Endothelial cell of umbilical vein (primary cell): ENCODE data around the gene ITGA8. TPM values are rescaled to one million over a fixed set of nuclear protein-coding genes. Genes with fewer than 3 reads are reported as not detected.

Experiments
- BruUV-seq: library from RNA; stranded (reverse); fragments of 400-500 nt; replicated peaks from 2 replicates; lab custom pipeline; 2021; lab: Mats Ljungman, UMichigan
- CTCF ChIA-PET: fragments of 300-600, 350-600 bp; sonication (Branson Sonifier 250); formaldehyde crosslinking; loops from one replicate; lab custom pipeline; 2021; ENCODE audit warnings: antibody characterized with exemption, inconsistent platforms; lab: Charles Lee
- POLR2A ChIA-PET: fragments of 300-600, 350-600 bp; sonication (Branson Sonifier 250); formaldehyde crosslinking; loops from one replicate; lab custom pipeline; 2021; ENCODE audit warnings: antibody characterized with exemption, inconsistent platforms; lab: Charles Lee
- DNase-seq: peaks from one replicate; pipeline ENCODE4 v3.0.0-alpha.2; 2011; ENCODE audit warnings: low read depth, low spot score
- FAIRE-seq: peaks from 2 replicates; lab custom pipeline; 2011; peaks lifted over from hg19 to GRCh38; lab: Jason Lieb, UNC
- H2AFZ ChIP-seq: 2 replicates; pipeline ENCODE4 v1.6.0; 2012; ENCODE audit warnings: low read depth, low read length, control low read depth, inconsistent platforms
- H3K27ac ChIP-seq: 2 replicates; pipeline ENCODE4 v1.5.1; 2011; ENCODE audit warnings: low read depth, mild to moderate bottlenecking, control low read depth, low read length, moderate library complexity; ENCODE audit not compliant: insufficient read depth
- H3K27me3 ChIP-seq, 2 experiments: 2 replicates each; pipeline versions ENCODE4 v1.6.0 to v1.6.1; 2011; ENCODE audit warnings: low read length in 2 of 2, mixed read lengths in 1 of 2; ENCODE audit not compliant: control insufficient read depth in 2 of 2, insufficient read depth in 2 of 2
- H3K36me3 ChIP-seq, 2 experiments: 2 replicates in 1 of 2; 3 replicates in 1 of 2; pipeline ENCODE4 v1.5.1; 2011; ENCODE audit warnings: low read length in 2 of 2, mild to moderate bottlenecking in 1 of 2, moderate library complexity in 1 of 2; ENCODE audit not compliant: control insufficient read depth in 2 of 2, insufficient read depth in 2 of 2; ENCODE audit errors: extremely low read depth in 1 of 2
- H3K4me1 ChIP-seq: 3 replicates; pipeline ENCODE4 v1.5.1; 2011; ENCODE audit warnings: mild to moderate bottlenecking, low read length; ENCODE audit not compliant: control insufficient read depth, insufficient read depth; ENCODE audit errors: extremely low read depth
- H3K4me2 ChIP-seq: 2 replicates; pipeline ENCODE4 v1.6.1; 2011; ENCODE audit warnings: low read length, control low read depth, mixed read lengths; ENCODE audit not compliant: insufficient read depth
- H3K4me3 ChIP-seq, 3 experiments: fragments of 200-600 bp in 1 of 3; sonication (generic), shearing (Covaris generic) in 1 of 3; replicated peaks in 1 of 3; 2 replicates each; pipeline ENCODE4 v1.5.1; 2011 to 2016; ENCODE audit warnings: control low read depth in 3 of 3, low read length in 3 of 3, mild to moderate bottlenecking in 2 of 3, inconsistent platforms in 1 of 3, low read depth in 1 of 3, moderate library complexity in 1 of 3; ENCODE audit not compliant: insufficient read depth in 1 of 3
- H3K79me2 ChIP-seq: 2 replicates; pipeline ENCODE4 v1.6.0; 2012; ENCODE audit warnings: low read length, inconsistent platforms; ENCODE audit not compliant: control insufficient read depth, insufficient read depth
- H3K9ac ChIP-seq: replicated peaks from 2 replicates; pipeline ENCODE3; 2011; ENCODE audit warnings: low read length, control low read depth; ENCODE audit not compliant: insufficient read depth; ENCODE audit errors: extremely low read depth
- H3K9me1 ChIP-seq: replicated peaks from 3 replicates; pipeline ENCODE4 v1.6.0; 2011; ENCODE audit warnings: mild to moderate bottlenecking, low read length; ENCODE audit not compliant: control insufficient read depth, insufficient read depth; ENCODE audit errors: extremely low read depth
- H3K9me3 ChIP-seq: replicated peaks from 2 replicates; pipeline ENCODE4 v1.5.1; 2012; ENCODE audit warnings: low read length, inconsistent platforms; ENCODE audit not compliant: control insufficient read depth, insufficient read depth
- H4K20me1 ChIP-seq: replicated peaks from 2 replicates; pipeline ENCODE3; 2011; ENCODE audit warnings: mild to moderate bottlenecking, low read length; ENCODE audit not compliant: control insufficient read depth, insufficient read depth; ENCODE audit errors: extremely low read depth
- CTCF ChIP-seq, 2 donors: IDR thresholded peaks; 1 replicate in 1 of 2; 2 replicates in 1 of 2; pipeline ENCODE4 v1.5.1; 2011; ENCODE audit warnings: low read length in 2 of 2, mild to moderate bottlenecking in 2 of 2, moderate library complexity in 2 of 2, control low read depth in 1 of 2, inconsistent platforms in 1 of 2, low read depth in 1 of 2; ENCODE audit not compliant: insufficient read depth in 1 of 2; ENCODE audit errors: extremely low read depth in 1 of 2
- EZH2 ChIP-seq: IDR thresholded peaks from 2 replicates; pipeline ENCODE4 v1.6.1; 2012; ENCODE audit warnings: borderline replicate concordance, low read depth, mild to moderate bottlenecking, moderate library complexity, low read length, inconsistent platforms; ENCODE audit not compliant: severe bottlenecking
- GATA2 ChIP-seq: IDR thresholded peaks from 2 replicates; pipeline ENCODE4 v1.7.0; 2011; ENCODE audit warnings: low read depth, mild to moderate bottlenecking, moderate library complexity, mixed read lengths, low read length; ENCODE audit not compliant: insufficient read length, insufficient read depth
- MYC ChIP-seq: IDR thresholded peaks from one replicate; pipeline ENCODE4 v1.6.1; 2011; ENCODE audit warnings: mild to moderate bottlenecking, low read depth, low read length
- dilution Hi-C: fragments of 300-500 bp; cut with MboI; formaldehyde crosslinking; loops from one replicate; pipeline ENCODE4 v1.15.0; 2019; ENCODE audit warnings: low sequenced_read_pairs; ENCODE audit not compliant: extremely low pct_ligation_motif_present
- intact Hi-C: fragments of 100-400 bp; cut with micrococcal nuclease; formaldehyde crosslinking; loops from one replicate; pipeline ENCODE4 v1.10.0; 2022
- polyA plus RNA-seq, 4 experiments: library from polyadenylated mRNA; depleted of rRNA in 3 of 4; stranded (reverse) in 3 of 4; unstranded in 1 of 4; fragments of >200 nt; gene quantifications; 2 replicates each; pipeline versions ENCODE4 v1.2.1 to v1.2.3, GENCODE V29; 2011 to 2012; ENCODE audit warnings: missing spikeins in 1 of 4
- total RNA-seq: library from RNA; stranded (reverse); gene quantifications from 2 replicates; pipeline ENCODE4 v1.2.3, GENCODE V29; 2021

The ITGA8 gene
- total and polyA plus RNA-seq, 2 donors (not counting 3 experiments of a cell fraction or from before 2014, with no cell fraction given) = 0.04 to 0.40 TPM

- Histone ChIP-seq H3K36me3 (no peaks in the 10 kb centered on the region), H3K4me1 (peaks cover 9% of the 10 kb centered on the region), H3K9me3 (no peaks in the 10 kb centered on the region), H3K27me3 (no peaks in the 10 kb centered on the region), H3K9ac (no peak overlapping the region), H4K20me1 (no peaks in the 10 kb centered on the region), H3K4me2 (peak overlapping the region; percentile 40), H3K4me3 (no peak overlapping the region), H3K27ac (no peak overlapping the region), H3K9me1 (no peaks in the 10 kb centered on the region), H2AFZ (peak overlapping the region; percentile 2), H3K79me2 (no peaks in the 10 kb centered on the region)
- peak; percentile 24 for FAIRE-seq
- BruUV-seq = no TSS peak
- TF ChIP-seq CTCF (IDR thresholded peaks at IDR 0.05; ENCODE audit: extremely low read depth in 1 of 2, insufficient read depth in 1 of 2, low read depth in 1 of 2, low read length in 2 of 2) (no peak), EZH2 (no peak), MYC (no peak), GATA2 (no peak)
- POLR2A ChIA-PET = no interaction called here
- dilution Hi-C loops = no loop called here
- CTCF ChIA-PET = interaction anchor here (0.7 to 2.3 kb wide), 5 partner anchors 10 to 138 kb away, joined by 3 to 11 read pairs (median 4); partner anchors contain the start of gene ITGA8
- intact Hi-C loops = no loop called here
- DNase-seq = peak; percentile 46
Measured at GRCh38 chr10:15588635-15589508, 130.8 kb downstream of the ITGA8 start.
